ENCODE data around the gene VPS11. TPM values are rescaled to one million over a fixed set of nuclear protein-coding genes. Genes with fewer than 3 reads are reported as not detected.

The VPS11 gene
- total and polyA plus RNA-seq, 10 of the 15 experiments (the other 5 are each of a cell fraction or from before 2014, with no cell fraction given) = 15.8 to 26.4 (median 24.5) TPM

- no peak for TF ChIP-seq SMAD1 (IDR thresholded peaks at IDR 0.05; ENCODE audit: low read depth, partially characterized antibody)
- TF ChIP-seq E4F1 (IDR thresholded peaks at IDR 0.05; ENCODE audit: borderline replicate concordance, partially characterized antibody) = no peak
- no peak for TF ChIP-seq USF1 (IDR thresholded peaks at IDR 0.05; ENCODE audit: borderline replicate concordance, extremely low read length, insufficient read depth, low read depth, low read length)
- TF ChIP-seq POU2F2 (IDR thresholded peaks at IDR 0.05; ENCODE audit: borderline replicate concordance, low read depth, low read length) = peak; percentile 63; the same call in 2 of the 3 replicates
- TF ChIP-seq SUPT20H (IDR thresholded peaks at IDR 0.05; ENCODE audit: borderline replicate concordance, control insufficient read depth, low read depth, low read length) = no peak
- no peak for TF ChIP-seq WRNIP1 (IDR thresholded peaks at IDR 0.05; ENCODE audit: borderline replicate concordance, low read depth, low read length)
- no peak for TF ChIP-seq ESRRA (IDR thresholded peaks at IDR 0.05; ENCODE audit: low read length)
- no peak for TF ChIP-seq EZH2 (IDR thresholded peaks at IDR 0.05; ENCODE audit: borderline replicate concordance, control insufficient read depth, low read depth, low read length)
- peak; percentile 35 to 63; a peak in 3 of 4 replicates for TF ChIP-seq IKZF2 (IDR thresholded peaks at IDR 0.05)
- TF ChIP-seq SRF (IDR thresholded peaks at IDR 0.05; ENCODE audit: low read depth in 2 of 2, low read length in 2 of 2) = no peak
- no peak for TF ChIP-seq KDM1A (IDR thresholded peaks at IDR 0.05; ENCODE audit: borderline replicate concordance)
- no peak for TF ChIP-seq CHD2 (IDR thresholded peaks at IDR 0.05; ENCODE audit: borderline replicate concordance, low read depth, low read length)
- no peak for TF ChIP-seq TARDBP (IDR thresholded peaks at IDR 0.05; ENCODE audit: borderline replicate concordance)
- no peak for TF ChIP-seq GABPA (IDR thresholded peaks at IDR 0.05; ENCODE audit: low read depth)
- TF ChIP-seq BACH1 (IDR thresholded peaks at IDR 0.05; ENCODE audit: borderline replicate concordance) = no peak
- peak; percentile 43; the same call in 1 of the 2 replicates for TF ChIP-seq MLLT1 (IDR thresholded peaks at IDR 0.05)
- no peak for TF ChIP-seq ZNF24 (IDR thresholded peaks at IDR 0.05)
- TF ChIP-seq TCF7 (IDR thresholded peaks at IDR 0.05; ENCODE audit: borderline replicate concordance) = no peak
- TF ChIP-seq HSF1 (IDR thresholded peaks at IDR 0.05; ENCODE audit: low read depth, low read length) = no peak
- no peak for TF ChIP-seq KLF5 (IDR thresholded peaks at IDR 0.05; ENCODE audit: partially characterized antibody)
- 0 out of 2 replicates have a peak, but pooled peaks have one; percentile 30 for TF ChIP-seq CREB1 (IDR thresholded peaks at IDR 0.05; ENCODE audit: low read depth)
Measured at GRCh38 chr11:119051440-119052162, 16.0 kb upstream of the VPS11 start (continued).

All from GM12878 (cell line).